GM19043 (cell line): ENCODE measurements around the gene AUH.

Source experiments
- ATAC-seq: cut with Tn5 transposase; IDR thresholded peaks from one replicate; pipeline ENCODE4 v1.9.1; 2021; ENCODE audit warnings: low read depth; ENCODE audit not compliant: unreplicated experiment

Gene AUH

GRCh38 chr9:91178281-91179236 lies 183.2 kb downstream of the AUH start:
- no peak for ATAC-seq

GRCh38 chr9:91177661-91178280 lies 183.9 kb downstream of the AUH start:
- no peak for ATAC-seq

GRCh38 chr9:91177081-91177480 lies 184.6 kb downstream of the AUH start:
- ATAC-seq, result no peak

DNA sequence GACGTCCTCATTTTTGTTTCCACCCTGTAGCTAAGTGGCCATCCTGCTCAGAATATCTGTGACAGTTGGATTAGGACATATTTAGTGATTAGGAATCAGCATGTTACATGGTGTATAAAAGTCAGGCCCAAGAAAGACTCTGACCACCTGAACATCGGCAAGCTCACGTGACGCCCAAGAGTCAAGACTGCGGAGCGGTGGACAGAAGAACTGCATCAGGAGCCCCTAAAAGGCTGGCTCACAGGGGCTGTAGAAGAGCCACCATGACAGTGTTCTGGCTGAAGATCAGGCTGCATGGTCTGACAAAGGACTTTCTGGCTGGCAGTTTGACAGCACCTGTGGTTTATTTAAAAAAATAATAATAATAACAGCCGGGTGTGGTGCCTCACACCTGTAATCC lies 185.3 kb downstream of the AUH start:
- ATAC-seq, result no peak

DNA sequence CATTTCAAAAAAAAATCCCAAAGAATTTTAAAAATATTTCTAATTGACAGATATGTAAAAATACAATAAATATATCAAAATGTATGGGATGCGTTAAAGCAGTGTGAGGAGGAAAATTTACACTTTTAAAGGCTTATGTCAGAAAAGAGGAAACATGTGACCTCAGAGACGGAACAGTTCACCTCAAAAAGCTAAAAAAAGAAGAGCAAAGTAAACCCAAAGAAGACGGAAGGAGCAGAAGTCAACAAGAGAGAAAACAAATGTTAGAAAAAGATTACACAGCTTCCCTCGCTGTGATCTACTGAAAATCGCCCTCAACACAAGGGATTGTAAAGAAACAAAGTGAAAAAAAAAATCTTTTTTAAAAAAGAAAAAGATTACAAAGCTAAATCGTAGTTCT lies 186.9 kb downstream of the AUH start:
- no peak for ATAC-seq

DNA sequence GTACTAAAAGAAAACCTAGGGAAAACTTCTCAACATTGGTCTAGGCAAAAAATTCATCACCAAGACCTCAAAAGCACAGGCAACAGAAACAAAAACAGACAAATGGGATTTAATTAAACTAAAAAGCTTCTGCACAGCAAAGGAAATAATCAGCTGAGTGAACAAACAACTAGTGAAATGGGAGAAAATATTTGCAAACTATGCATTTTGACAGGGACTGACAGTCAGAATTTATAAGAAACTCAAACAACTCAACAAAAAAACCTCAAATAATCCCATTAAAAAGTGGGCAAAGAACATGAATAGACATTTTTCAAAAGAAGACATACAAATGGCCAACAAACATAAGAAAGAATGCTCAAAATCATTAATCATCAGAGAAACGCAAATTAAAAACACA lies 189.4 kb downstream of the AUH start:
- ATAC-seq, result no peak

DNA sequence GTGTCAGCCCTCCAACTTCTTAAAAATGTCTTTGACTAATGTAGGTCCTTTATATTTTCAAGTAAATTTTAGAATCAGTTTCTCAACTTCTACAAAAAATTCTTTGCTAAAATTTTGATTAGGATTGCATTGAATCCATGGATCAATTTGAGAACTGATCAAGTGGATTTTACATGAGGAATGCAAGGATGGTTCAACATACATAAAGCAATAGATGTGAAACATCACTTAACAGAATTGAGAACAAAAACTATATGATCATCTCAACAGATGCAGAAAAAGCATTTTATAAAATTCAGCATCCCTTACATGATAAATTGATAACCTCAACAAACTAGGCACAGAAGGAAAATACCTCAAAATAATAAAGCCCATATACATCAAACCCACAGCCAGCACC lies 190.8 kb downstream of the AUH start:
- ATAC-seq, result no peak

DNA sequence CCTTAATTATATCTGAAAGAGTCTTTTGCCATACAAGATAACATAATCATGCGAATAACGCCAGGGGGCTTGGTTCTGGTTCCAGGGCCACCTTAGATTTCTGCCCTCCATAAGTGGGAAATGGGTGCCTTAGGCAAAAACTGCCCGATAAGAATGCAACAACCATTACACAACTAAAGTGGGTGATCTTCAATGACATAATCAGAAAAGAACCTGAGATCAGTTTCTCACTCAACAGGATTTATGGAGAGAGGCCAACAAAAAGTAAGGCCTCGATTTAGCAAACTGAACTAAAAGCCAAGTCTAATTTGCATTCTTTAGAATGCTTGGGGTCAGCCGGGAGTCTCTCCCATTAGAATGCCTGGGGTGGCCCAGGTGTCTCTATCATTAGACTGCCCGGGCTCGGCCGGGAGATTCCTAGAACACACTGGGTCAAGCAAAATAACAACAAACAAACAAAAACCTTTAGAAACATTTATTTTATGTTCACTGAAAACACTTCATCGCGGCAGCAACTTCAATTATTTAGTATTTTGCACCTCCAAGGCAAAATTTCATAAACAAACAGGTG lies 194.8 kb downstream of the AUH start:
- ATAC-seq, result no peak

GRCh38 chr9:91164724-91165520 lies 196.8 kb downstream of the AUH start:
- ATAC-seq, result no peak
